MM.1S (cell line): ENCODE measurements around the gene UBE2J2.

Source experiments
- EZH2 ChIP-seq: fragments of 300-600 bp; sonication (generic); optimal IDR thresholded peaks from 2 replicates; pipeline ENCODE3; 2017; ENCODE audit warnings: low read depth, mild to moderate bottlenecking, antibody characterized with exemption, low read length, mixed read lengths
- EZH2phosphoT487 ChIP-seq: fragments of 300-600 bp; sonication (generic); IDR thresholded peaks from 2 replicates; pipeline ENCODE4 v1.6.1; 2018; ENCODE audit warnings: antibody characterized with exemption, low read length

- TF ChIP-seq EZH2phosphoT487 (no peak), EZH2 (no peak)
Observed at GRCh38 chr1:1305300-1306069, 31.8 kb upstream of the UBE2J2 start.
